Measurements from ENCODE around the gene RBMXL2. TPM values are rescaled to one million over a fixed set of nuclear protein-coding genes. Genes with fewer than 3 reads are reported as not detected.

The RBMXL2 gene
- total RNA-seq, 2 donors from 2014 or later: not detected

GRCh38 chr11:7138051-7138450 lies 49.3 kb downstream of the RBMXL2 start:
- ATAC-seq (no peak), DNase-seq (ENCODE audit: low spot score in 2 of 2) (no peak)

More at GRCh38 chr11:7138051-7138450, 49.3 kb downstream of the RBMXL2 start:
- no peak overlapping the region for H3K27ac Mint-ChIP-seq
- H3K9me3 Mint-ChIP-seq: no peaks in the 10 kb centered on the region
- H3K36me3 Mint-ChIP-seq: no peaks in the 10 kb centered on the region

Other genes starting within 250 kb of the RBMXL2 start
- gene OR10A5, start 243.3 kb upstream of the RBMXL2 start, total RNA-seq: not detected
- under 1 TPM in 1 of 2 donors, not detected in 1; 0.10 TPM for gene OR10A2, start 225.9 kb upstream of the RBMXL2 start, total RNA-seq
- not detected for gene OR10A4, start 212.4 kb upstream of the RBMXL2 start, total RNA-seq
- under 1 TPM in 1 of 2 donors, not detected in 1; 0.37 TPM for gene OR2D2, start 196.5 kb upstream of the RBMXL2 start, total RNA-seq
- gene OR2D3, start 168.0 kb upstream of the RBMXL2 start, total RNA-seq: not detected
- 1 to 10 TPM; 1.5 to 1.8 TPM for gene ZNF215, start 162.6 kb upstream of the RBMXL2 start, total RNA-seq
- not detected for gene ZNF214, start 68.7 kb upstream of the RBMXL2 start, total RNA-seq
- gene NLRP14, start 68.5 kb upstream of the RBMXL2 start, total RNA-seq: under 1 TPM; 0.07 to 0.21 TPM
- gene SYT9, start 162.9 kb downstream of the RBMXL2 start, total RNA-seq: under 1 TPM in 1 of 2 donors, not detected in 1; 0.08 TPM

Measured in activated naive CD4-positive, alpha-beta T cell treated with anti-CD3 and anti-CD28 coated beads, Interleukin-2, amount 50 U/mL, for 72 hours (primary cell).